ENCODE data around the gene FBXL12. TPM values are rescaled to one million over a fixed set of nuclear protein-coding genes. Genes with fewer than 3 reads are reported as not detected.

The FBXL12 gene
- total and polyA plus RNA-seq, 2 of the 4 experiments (the other 2 are of a cell fraction), result 8.1 to 42.6 TPM

DNA sequence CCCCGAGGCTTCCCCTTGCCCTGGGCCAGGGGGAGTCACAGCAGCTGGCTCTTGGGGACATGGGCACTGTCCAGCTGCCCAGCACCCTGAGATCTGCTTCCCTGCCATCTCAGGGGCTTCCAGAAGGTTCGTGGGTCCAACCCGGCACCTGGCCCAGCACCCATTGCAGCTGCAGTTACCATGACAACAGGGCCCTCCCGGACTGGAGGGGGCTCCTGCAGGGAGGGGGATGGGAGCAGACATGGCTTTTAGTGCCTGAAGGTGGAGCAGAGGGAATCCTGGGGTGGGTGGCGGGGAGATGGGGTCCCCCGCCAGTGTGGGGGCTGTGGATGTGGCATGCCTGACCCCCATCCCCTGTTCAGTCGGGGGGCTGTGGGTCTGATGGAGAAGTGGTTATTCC, 30.9 kb upstream of the FBXL12 start:
- in situ Hi-C loops (cut with MboI; ENCODE audit: low sequenced_read_pairs), result no loop called here

More for the DNA sequence above, 30.9 kb upstream of the FBXL12 start:
- Histone ChIP-seq H2BK120ac (ENCODE audit: low read depth, low read length) (no peak overlapping the region), H4K8ac (ENCODE audit: low read depth in 2 of 2, low read length in 2 of 2) (no peak overlapping the region), H3K79me1 (ENCODE audit: low read depth in 1 of 2, low read length in 2 of 2) (peaks cover 17 to 46% of the 10 kb centered on the region in 2 experiments), H3K14ac (replicated peaks; ENCODE audit: low read depth, low read length) (no peak overlapping the region), H3K4ac (ENCODE audit: low read depth, low read length) (no peak overlapping the region), H3K27ac (ENCODE audit: insufficient read depth, low read length) (no peak overlapping the region), H3K23ac (ENCODE audit: low read depth, low read length) (no peak overlapping the region), H4K5ac (ENCODE audit: low read depth, low read length) (no peak overlapping the region), H3K18ac (ENCODE audit: low read depth, low read length) (no peak overlapping the region), H3K4me3 (ENCODE audit: insufficient read depth, low read depth, low read length) (no peak overlapping the region), H2BK20ac (ENCODE audit: low read depth, low read length) (no peak overlapping the region), H3K9me3 (ENCODE audit: control insufficient read depth, insufficient read depth, low read length) (no peaks in the 10 kb centered on the region), H3K56ac (ENCODE audit: extremely low read depth, insufficient read depth, low read length) (no peak overlapping the region), H3K9ac (ENCODE audit: low read depth, low read length) (no peak overlapping the region), H3K36me3 (ENCODE audit: control insufficient read depth, insufficient read depth, low read length) (peaks cover 15% of the 10 kb centered on the region), H2AFZ (replicated peaks; ENCODE audit: low read length, poor library complexity) (no peak overlapping the region), H2AK9ac (replicated peaks; ENCODE audit: low read depth, low read length, poor library complexity) (no peak overlapping the region), H3K4me1 (ENCODE audit: control insufficient read depth, insufficient read depth, low read length) (peaks cover 5% of the 10 kb centered on the region), H3K4me2 (ENCODE audit: low read depth, low read length) (no peak overlapping the region), H2AK5ac (ENCODE audit: low read depth, low read length) (no peak overlapping the region), H4K91ac (ENCODE audit: insufficient read depth, low read depth, low read length) (no peak overlapping the region), H4K20me1 (ENCODE audit: insufficient read depth, low read length) (peaks cover 19% of the 10 kb centered on the region), H2BK5ac (ENCODE audit: low read depth, low read length, poor library complexity, severe bottlenecking) (no peak overlapping the region), H2BK15ac (ENCODE audit: low read depth, low read length) (no peak overlapping the region), H3K27me3 (ENCODE audit: control insufficient read depth, insufficient read depth, low read length) (no peaks in the 10 kb centered on the region), H3K9me1 (ENCODE audit: insufficient read depth, low read length) (peaks cover 9% of the 10 kb centered on the region; the same call in 1 of the 2 replicates)
- WGBS, 2 experiments (ENCODE audit: extremely low coverage in 2 of 2, insufficient read length in 1 of 2), result 71% methylated on average over 1 of the region's 7 CpGs; no CpG with 5 or more reads in 1 of the 2 experiments
- dilution Hi-C loops (cut with HindIII; ENCODE audit: low sequenced_read_pairs, unreplicated experiment), result no loop called here
- no TSS peak for BruUV-seq (replicated peaks)
- intact Hi-C loops (cut with micrococcal nuclease), result no loop called here
- DNase-seq, result no peak
- ChIA-PET POLR2A (ENCODE audit: unreplicated experiment) (no interaction called here), CTCF (no interaction called here)
- TF ChIP-seq CEBPB (IDR thresholded peaks at IDR 0.05; ENCODE audit: low read depth, low read length) (no peak), USF2 (IDR thresholded peaks at IDR 0.05; ENCODE audit: low read depth, low read length) (no peak), RCOR1 (IDR thresholded peaks at IDR 0.05; ENCODE audit: insufficient replicate concordance, low read length) (no peak), BHLHE40 (IDR thresholded peaks at IDR 0.05; ENCODE audit: low read depth, low read length) (no peak), RAD21 (IDR thresholded peaks at IDR 0.05; ENCODE audit: low read length) (no peak), CTCF (conservative IDR thresholded peaks at IDR 0.05; ENCODE audit: low read depth, low read length) (no peak), SMC3 (IDR thresholded peaks at IDR 0.05; ENCODE audit: low read depth, low read length) (no peak), CHD1 (IDR thresholded peaks at IDR 0.05; ENCODE audit: low read depth, low read length) (no peak), FOS (IDR thresholded peaks at IDR 0.05; ENCODE audit: low read depth, low read length) (no peak)
- ATAC-seq (ENCODE audit: low read depth), result no peak
